Measurements from ENCODE around the gene TRAPPC3.

DNA sequence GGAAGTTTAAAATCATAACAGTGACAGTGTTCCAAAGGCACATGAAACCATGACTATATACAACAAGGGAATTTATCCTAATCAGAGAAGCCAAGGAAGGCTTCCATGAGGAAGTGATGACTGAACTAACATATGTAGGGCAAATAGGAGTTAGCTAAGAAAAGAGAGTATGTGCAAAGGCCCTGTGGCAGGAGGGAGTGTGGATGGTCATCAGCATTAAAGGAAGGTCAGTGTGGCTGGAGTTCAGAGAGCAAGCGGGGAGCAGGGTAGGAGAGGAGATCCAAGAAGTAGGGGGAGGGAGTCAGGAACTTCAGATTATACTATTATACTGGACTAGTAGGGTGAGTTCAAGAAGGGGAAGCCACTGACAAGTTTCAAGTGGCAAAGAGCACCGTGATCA is 15.1 kb upstream of the TRAPPC3 start:
- TF ChIP-seq, protein P1, sequence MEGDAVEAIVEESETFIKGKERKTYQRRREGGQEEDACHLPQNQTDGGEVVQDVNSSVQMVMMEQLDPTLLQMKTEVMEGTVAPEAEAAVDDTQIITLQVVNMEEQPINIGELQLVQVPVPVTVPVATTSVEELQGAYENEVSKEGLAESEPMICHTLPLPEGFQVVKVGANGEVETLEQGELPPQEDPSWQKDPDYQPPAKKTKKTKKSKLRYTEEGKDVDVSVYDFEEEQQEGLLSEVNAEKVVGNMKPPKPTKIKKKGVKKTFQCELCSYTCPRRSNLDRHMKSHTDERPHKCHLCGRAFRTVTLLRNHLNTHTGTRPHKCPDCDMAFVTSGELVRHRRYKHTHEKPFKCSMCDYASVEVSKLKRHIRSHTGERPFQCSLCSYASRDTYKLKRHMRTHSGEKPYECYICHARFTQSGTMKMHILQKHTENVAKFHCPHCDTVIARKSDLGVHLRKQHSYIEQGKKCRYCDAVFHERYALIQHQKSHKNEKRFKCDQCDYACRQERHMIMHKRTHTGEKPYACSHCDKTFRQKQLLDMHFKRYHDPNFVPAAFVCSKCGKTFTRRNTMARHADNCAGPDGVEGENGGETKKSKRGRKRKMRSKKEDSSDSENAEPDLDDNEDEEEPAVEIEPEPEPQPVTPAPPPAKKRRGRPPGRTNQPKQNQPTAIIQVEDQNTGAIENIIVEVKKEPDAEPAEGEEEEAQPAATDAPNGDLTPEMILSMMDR (IDR thresholded peaks at IDR 0.05; ENCODE audit: insufficient read depth, low read length, poor library complexity, severe bottlenecking), result no peak
- TF ChIP-seq EZH2phosphoT487 (conservative IDR thresholded peaks at IDR 0.05; ENCODE audit: low read length), result no peak

All from SU-DHL-6 (cell line).